GM23338 (cell line): ENCODE results near the gene RPP21.

ENCODE experiments used
- POLR2AphosphoS5 ChIP-seq: IDR thresholded peaks from 2 replicates; pipeline ENCODE4 v1.6.1; 2016; ENCODE audit warnings: antibody characterized with exemption, low read depth
- TF ChIP-seq, protein P1 (sequence below), 2 experiments: fragments of 200-600 bp in 1 of 2; sonication (generic) in 1 of 2; conservative IDR thresholded peaks; 2 replicates each; pipeline versions ENCODE4 v1.5.1 to v1.6.1; 2016 to 2017; ENCODE audit warnings: antibody characterized with exemption in 2 of 2, low read depth in 2 of 2, mild to moderate bottlenecking in 2 of 2, moderate library complexity in 1 of 2

DNA sequence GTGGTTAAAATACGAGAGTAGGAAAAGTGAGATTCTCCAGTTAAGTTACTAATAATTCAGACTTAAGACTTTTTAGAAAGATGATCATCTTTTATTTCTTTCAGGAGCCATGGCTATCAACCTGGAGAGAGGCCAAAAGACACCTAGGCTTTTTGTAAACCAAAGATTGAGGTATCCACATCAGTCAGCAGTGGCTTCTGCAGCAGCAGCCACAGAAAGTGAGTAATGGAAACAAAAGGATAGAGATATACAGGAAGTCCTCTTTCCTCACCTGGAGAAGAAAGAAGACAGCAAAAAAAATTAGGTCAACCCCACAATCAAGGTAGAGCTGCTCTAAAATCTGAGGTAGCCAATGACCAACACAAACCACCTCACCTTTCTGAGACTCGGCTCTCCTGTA, 41.0 kb upstream of the RPP21 start:
- TF ChIP-seq, protein P1, sequence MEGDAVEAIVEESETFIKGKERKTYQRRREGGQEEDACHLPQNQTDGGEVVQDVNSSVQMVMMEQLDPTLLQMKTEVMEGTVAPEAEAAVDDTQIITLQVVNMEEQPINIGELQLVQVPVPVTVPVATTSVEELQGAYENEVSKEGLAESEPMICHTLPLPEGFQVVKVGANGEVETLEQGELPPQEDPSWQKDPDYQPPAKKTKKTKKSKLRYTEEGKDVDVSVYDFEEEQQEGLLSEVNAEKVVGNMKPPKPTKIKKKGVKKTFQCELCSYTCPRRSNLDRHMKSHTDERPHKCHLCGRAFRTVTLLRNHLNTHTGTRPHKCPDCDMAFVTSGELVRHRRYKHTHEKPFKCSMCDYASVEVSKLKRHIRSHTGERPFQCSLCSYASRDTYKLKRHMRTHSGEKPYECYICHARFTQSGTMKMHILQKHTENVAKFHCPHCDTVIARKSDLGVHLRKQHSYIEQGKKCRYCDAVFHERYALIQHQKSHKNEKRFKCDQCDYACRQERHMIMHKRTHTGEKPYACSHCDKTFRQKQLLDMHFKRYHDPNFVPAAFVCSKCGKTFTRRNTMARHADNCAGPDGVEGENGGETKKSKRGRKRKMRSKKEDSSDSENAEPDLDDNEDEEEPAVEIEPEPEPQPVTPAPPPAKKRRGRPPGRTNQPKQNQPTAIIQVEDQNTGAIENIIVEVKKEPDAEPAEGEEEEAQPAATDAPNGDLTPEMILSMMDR (conservative IDR thresholded peaks at IDR 0.05; ENCODE audit: low read depth in 2 of 2) = no peak
- no peak for TF ChIP-seq POLR2AphosphoS5
